H9 (cell line): Measurements from ENCODE around the gene PA2G4. TPM values are rescaled to one million over a fixed set of nuclear protein-coding genes. Genes with fewer than 3 reads are reported as not detected.

Experiments used
- DNase-seq: peaks from one replicate; pipeline ENCODE4 v3.0.0-alpha.2; 2017
- H2AFZ ChIP-seq: one replicate; pipeline ENCODE4 v1.6.1; 2013; ENCODE audit warnings: mild to moderate bottlenecking, low read length, control low read depth, moderate library complexity
- H2AK5ac ChIP-seq: 2 replicates; pipeline ENCODE4 v1.6.1; 2013; ENCODE audit warnings: low read length, control low read depth, mixed read lengths; ENCODE audit not compliant: insufficient read length
- H2BK120ac ChIP-seq: one replicate; pipeline ENCODE4 v1.6.1; 2013; ENCODE audit warnings: low read depth, mild to moderate bottlenecking, low read length, control low read depth, inconsistent platforms; ENCODE audit not compliant: poor library complexity, severe bottlenecking
- H2BK12ac ChIP-seq: 2 replicates; pipeline ENCODE4 v1.6.1; 2013; ENCODE audit warnings: low read length, control low read depth, mixed read lengths, low read depth; ENCODE audit not compliant: insufficient read length
- H2BK15ac ChIP-seq: 2 replicates; pipeline ENCODE4 v1.6.1; 2013; ENCODE audit warnings: low read depth, low read length, control low read depth
- H2BK20ac ChIP-seq: one replicate; pipeline ENCODE4 v1.6.1; 2013; ENCODE audit warnings: low read depth, mild to moderate bottlenecking, low read length, control low read depth, inconsistent platforms; ENCODE audit not compliant: poor library complexity, severe bottlenecking
- H2BK5ac ChIP-seq: 2 replicates; pipeline ENCODE4 v1.6.1; 2013; ENCODE audit warnings: low read length, control low read depth, mixed read lengths; ENCODE audit not compliant: insufficient read length
- H3K14ac ChIP-seq: 2 replicates; pipeline ENCODE4 v1.6.1; 2013; ENCODE audit warnings: low read length, control low read depth; ENCODE audit not compliant: insufficient read depth
- H3K18ac ChIP-seq: 2 replicates; pipeline ENCODE4 v1.6.1; 2013; ENCODE audit warnings: low read depth, mild to moderate bottlenecking, mixed read lengths, low read length, control low read depth; ENCODE audit not compliant: insufficient read length
- H3K23ac ChIP-seq: 2 replicates; pipeline ENCODE4 v1.6.1; 2013; ENCODE audit warnings: low read length, control low read depth, mixed read lengths, low read depth; ENCODE audit not compliant: insufficient read length
- H3K23me2 ChIP-seq: 2 replicates; pipeline ENCODE4 v1.6.1; 2013; ENCODE audit warnings: low read depth, mild to moderate bottlenecking, mixed read lengths, low read length, control low read depth; ENCODE audit not compliant: insufficient read length, poor library complexity, severe bottlenecking
- H3K27ac ChIP-seq: 2 replicates; pipeline ENCODE4 v1.5.1; 2013; ENCODE audit warnings: low read length, control low read depth, mixed read lengths, low read depth; ENCODE audit not compliant: insufficient read length
- H3K27me3 ChIP-seq: 2 replicates; pipeline ENCODE4 v1.6.1; 2013; ENCODE audit warnings: low read length, control low read depth, inconsistent platforms; ENCODE audit not compliant: insufficient read depth
- H3K4ac ChIP-seq: 2 replicates; pipeline ENCODE4 v1.6.1; 2013; ENCODE audit warnings: low read depth, mild to moderate bottlenecking, control low read depth, inconsistent platforms, low read length, moderate library complexity
- H3K4me1 ChIP-seq: 2 replicates; pipeline ENCODE4 v1.6.1; 2013; ENCODE audit warnings: low read length, control low read depth, inconsistent platforms; ENCODE audit not compliant: insufficient read depth
- H3K4me2 ChIP-seq: 2 replicates; pipeline ENCODE4 v1.6.1; 2013; ENCODE audit warnings: low read length, control low read depth, mixed read lengths; ENCODE audit not compliant: insufficient read length, insufficient read depth
- H3K56ac ChIP-seq: 2 replicates; pipeline ENCODE4 v1.6.1; 2013; ENCODE audit warnings: low read depth, mild to moderate bottlenecking, mixed read lengths, low read length, control low read depth; ENCODE audit not compliant: insufficient read length
- H3K79me1 ChIP-seq: 2 replicates; pipeline ENCODE4 v1.6.1; 2013; ENCODE audit warnings: low read depth, mild to moderate bottlenecking, moderate library complexity, low read length, control low read depth, inconsistent platforms; ENCODE audit not compliant: insufficient read depth, poor library complexity, severe bottlenecking
- H3K79me2 ChIP-seq: 2 replicates; pipeline ENCODE4 v1.6.1; 2013; ENCODE audit warnings: low read length, control low read depth, inconsistent platforms; ENCODE audit not compliant: insufficient read depth
- H3K9ac ChIP-seq: 2 replicates; pipeline ENCODE4 v1.6.1; 2013; ENCODE audit warnings: low read length, control low read depth, mixed read lengths; ENCODE audit not compliant: insufficient read length; ENCODE audit errors: extremely low read depth
- H3K9me3 ChIP-seq: one replicate; pipeline ENCODE4 v1.6.1; 2013; ENCODE audit warnings: low read depth, low read length, inconsistent platforms; ENCODE audit not compliant: control insufficient read depth
- H3T11ph ChIP-seq: one replicate; pipeline ENCODE4 v1.6.1; 2013; ENCODE audit warnings: mild to moderate bottlenecking, low read length, control low read depth, inconsistent platforms
- H4K20me1 ChIP-seq: one replicate; pipeline ENCODE4 v1.6.1; 2013; ENCODE audit not compliant: control insufficient read depth, insufficient read length, insufficient read depth
- H4K5ac ChIP-seq: 2 replicates; pipeline ENCODE4 v1.6.1; 2013; ENCODE audit warnings: low read depth, mild to moderate bottlenecking, mixed read lengths, low read length, control low read depth; ENCODE audit not compliant: insufficient read length
- H4K8ac ChIP-seq: replicated peaks from 2 replicates; pipeline ENCODE4 v1.6.1; 2013; ENCODE audit warnings: low read length, control low read depth, mixed read lengths, low read depth; ENCODE audit not compliant: insufficient read length
- H4K91ac ChIP-seq: 2 replicates; pipeline ENCODE4 v1.6.1; 2013; ENCODE audit warnings: low read depth, mild to moderate bottlenecking, moderate library complexity, mixed read lengths, low read length, control low read depth; ENCODE audit not compliant: insufficient read length
- H3K27ac Mint-ChIP-seq, 3 experiments: 2 replicates in 2 of 3; 3 replicates in 1 of 3; pipeline ENCODE4 v1.8.0; 2020 to 2021; ENCODE audit warnings: mixed read lengths in 3 of 3, mild to moderate bottlenecking in 1 of 3, moderate library complexity in 1 of 3
- H3K27me3 Mint-ChIP-seq: 2 replicates; pipeline ENCODE4 v1.8.0; 2021; ENCODE audit warnings: low read depth, mild to moderate bottlenecking, moderate library complexity, mixed read lengths
- H3K36me3 Mint-ChIP-seq, 3 experiments: 2 replicates in 2 of 3; 3 replicates in 1 of 3; pipeline ENCODE4 v1.8.0; 2020 to 2021; ENCODE audit warnings: low read depth in 3 of 3, mixed read lengths in 3 of 3; ENCODE audit not compliant: insufficient read depth in 1 of 3
- H3K4me1 Mint-ChIP-seq, 2 experiments: 2 replicates each; pipeline ENCODE4 v1.8.0; 2020; ENCODE audit warnings: mixed read lengths in 2 of 2
- H3K4me3 Mint-ChIP-seq, 2 experiments: 2 replicates in 1 of 2; 3 replicates in 1 of 2; pipeline ENCODE4 v1.8.0; 2020 to 2021; ENCODE audit warnings: mild to moderate bottlenecking in 2 of 2, mixed read lengths in 2 of 2, moderate library complexity in 1 of 2
- H3K9me3 Mint-ChIP-seq, 2 experiments: 2 replicates in 1 of 2; 3 replicates in 1 of 2; pipeline ENCODE4 v1.8.0; 2020; ENCODE audit warnings: mild to moderate bottlenecking in 2 of 2, mixed read lengths in 2 of 2, moderate library complexity in 1 of 2
- WGBS: extraction: QIAGEN DNeasy Blood & Tissue Kit; methylation state at CpG from one replicate; pipeline ENCODE4 v1.1.7; 2013; ENCODE audit warnings: missing lambda C conversion rate, low lambda C conversion rate, mixed read lengths; ENCODE audit not compliant: insufficient read length; ENCODE audit errors: extremely low coverage; 5-methylcytosine and 5-hydroxymethylcytosine counted together
- total RNA-seq: library from RNA; stranded (reverse); gene quantifications from 2 replicates; pipeline ENCODE4 v1.2.1, GENCODE V29; 2021
- TF ChIP-seq, protein P1 (sequence below): fragments of 200-600 bp; sonication (generic); conservative IDR thresholded peaks from 3 replicates; pipeline ENCODE4 v1.8.0; 2021; ENCODE audit warnings: antibody characterized with exemption, mild to moderate bottlenecking

The PA2G4 gene
- total RNA-seq, 1 experiment from 2014 or later: 248 TPM

- Histone ChIP-seq H2BK12ac (no peak overlapping the region), H3K79me2 (no peaks in the 10 kb centered on the region), H3K27me3 (no peaks in the 10 kb centered on the region), H3K9me3 (no peaks in the 10 kb centered on the region), H3K4me1 (no peaks in the 10 kb centered on the region), H3K27ac (no peak overlapping the region), H2BK20ac (no peak overlapping the region), H2AK5ac (no peak overlapping the region), H3T11ph (no peak overlapping the region), H3K79me1 (no peaks in the 10 kb centered on the region), H3K23ac (no peak overlapping the region), H4K8ac (no peak overlapping the region), H2BK15ac (no peak overlapping the region), H2BK5ac (no peak overlapping the region), H3K56ac (no peak overlapping the region), H2AFZ (no peak overlapping the region), H3K4me2 (no peak overlapping the region), H4K5ac (no peak overlapping the region), H4K91ac (no peak overlapping the region), H3K18ac (no peak overlapping the region), H4K20me1 (no peaks in the 10 kb centered on the region), H3K4ac (no peak overlapping the region), H3K9ac (no peak overlapping the region), H2BK120ac (no peak overlapping the region), H3K14ac (no peak overlapping the region), H3K23me2 (no peaks in the 10 kb centered on the region)
- no peak for DNase-seq
- Mint-ChIP-seq H3K27me3 (no peaks in the 10 kb centered on the region; the same call in 1 of the 2 replicates), H3K4me1 (peaks cover 0 to under 1% of the 10 kb centered on the region in 2 experiments; a peak in 2 of 4 replicates), H3K36me3 (peaks cover 48 to 90% (median 89%) of the 10 kb centered on the region in 3 experiments), H3K27ac (0 out of 7 replicates have a peak overlapping the region, but pooled peaks of 1 of the 3 experiments have one; percentile 29), H3K9me3 (no peaks in the 10 kb centered on the region), H3K4me3 (no peak overlapping the region)
- whole genome bisulfite sequencing: no CpG with 5 or more reads among the region's 6 CpGs
- TF ChIP-seq, protein P1, sequence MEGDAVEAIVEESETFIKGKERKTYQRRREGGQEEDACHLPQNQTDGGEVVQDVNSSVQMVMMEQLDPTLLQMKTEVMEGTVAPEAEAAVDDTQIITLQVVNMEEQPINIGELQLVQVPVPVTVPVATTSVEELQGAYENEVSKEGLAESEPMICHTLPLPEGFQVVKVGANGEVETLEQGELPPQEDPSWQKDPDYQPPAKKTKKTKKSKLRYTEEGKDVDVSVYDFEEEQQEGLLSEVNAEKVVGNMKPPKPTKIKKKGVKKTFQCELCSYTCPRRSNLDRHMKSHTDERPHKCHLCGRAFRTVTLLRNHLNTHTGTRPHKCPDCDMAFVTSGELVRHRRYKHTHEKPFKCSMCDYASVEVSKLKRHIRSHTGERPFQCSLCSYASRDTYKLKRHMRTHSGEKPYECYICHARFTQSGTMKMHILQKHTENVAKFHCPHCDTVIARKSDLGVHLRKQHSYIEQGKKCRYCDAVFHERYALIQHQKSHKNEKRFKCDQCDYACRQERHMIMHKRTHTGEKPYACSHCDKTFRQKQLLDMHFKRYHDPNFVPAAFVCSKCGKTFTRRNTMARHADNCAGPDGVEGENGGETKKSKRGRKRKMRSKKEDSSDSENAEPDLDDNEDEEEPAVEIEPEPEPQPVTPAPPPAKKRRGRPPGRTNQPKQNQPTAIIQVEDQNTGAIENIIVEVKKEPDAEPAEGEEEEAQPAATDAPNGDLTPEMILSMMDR: no peak
These were observed 6.6 kb upstream of the PA2G4 start for GRCh38 chr12:56097738-56098137.
